Testis (tissue), 3 donors: Measurements from ENCODE around the gene EFNA2. TPM values are rescaled to one million over a fixed set of nuclear protein-coding genes. Genes with fewer than 3 reads are reported as not detected.
"Not testable (repeated sequence)": the region's sequence is repeated elsewhere in the genome, so short reads cannot be mapped to it uniquely, and the experiment has no call there.

Experiments
- DNase-seq: peaks from one replicate; pipeline ENCODE4 v3.0.0-alpha.2; 2019
- H3K27ac ChIP-seq, 2 donors: fragments of 200-600 bp; sonication (generic); one replicate each; pipeline ENCODE4 v1.5.1; 2019
- H3K27me3 ChIP-seq: fragments of 200-600 bp; sonication (generic); one replicate; pipeline ENCODE4 v1.5.1; 2019
- H3K36me3 ChIP-seq: fragments of 200-600 bp; sonication (generic); one replicate; pipeline ENCODE4 v1.5.1; 2017; ENCODE audit warnings: low read depth; ENCODE audit errors: missing control alignments
- H3K4me1 ChIP-seq: fragments of 200-600 bp; sonication (generic); one replicate; pipeline ENCODE4 v1.5.1; 2019
- H3K4me3 ChIP-seq, 2 donors: fragments of 200-600 bp; sonication (generic); one replicate each; pipeline ENCODE4 v1.5.1; 2017 to 2019
- H3K9me3 ChIP-seq: fragments of 200-600 bp; sonication (generic); one replicate; pipeline ENCODE4 v1.5.1; 2017
- CTCF ChIP-seq, 3 experiments: fragments of 450-650 bp in 2 of 3; fragments of 200-600 bp in 1 of 3; sonication (generic) in 1 of 3; IDR thresholded peaks; one replicate each; pipeline ENCODE4 v1.5.1; 2016 to 2019; ENCODE audit warnings: antibody characterized with exemption in 3 of 3, mild to moderate bottlenecking in 2 of 3, moderate library complexity in 1 of 3
- POLR2A ChIP-seq: fragments of 450-650 bp; IDR thresholded peaks from one replicate; pipeline ENCODE4 v1.6.1; 2017; ENCODE audit warnings: antibody characterized with exemption, mild to moderate bottlenecking, moderate library complexity
- WGBS, 2 donors: methylation state at CpG; one replicate each; pipeline ENCODE4 v1.1.5; 2018; 5-methylcytosine and 5-hydroxymethylcytosine counted together
- intact Hi-C: fragments of 100-400 bp; cut with DNase I; formaldehyde crosslinking; loops from one replicate; pipeline ENCODE4 v1.15.1; 2023; ENCODE audit warnings: low total_unique reads
- polyA plus RNA-seq: library from polyadenylated mRNA; stranded (reverse); fragments of 350-450 nt; fragmentation: Illumina TruSeq; extraction: RNeasy Lipid Tissue Mini Kit (QIAGEN cat#74804); gene quantifications from one replicate; pipeline ENCODE4 v1.2.3, GENCODE V29; 2014; ENCODE audit warnings: low read depth, low replicate concordance; ENCODE audit not compliant: insufficient read depth
- total RNA-seq, 2 donors: library from RNA; depleted of rRNA; stranded (reverse); fragments of >200 nt; gene quantifications; one replicate each; pipeline ENCODE4 v1.2.3, GENCODE V29; 2016

Gene EFNA2
- total and polyA plus RNA-seq, 3 donors from 2014 or later: 0.61 to 2.9 (median 1.5) TPM

- DNase-seq: no peak
- 41 to 69% methylated on average over 6 to 34 of the region's 36 CpGs for WGBS, 2 donors
- Histone ChIP-seq H3K4me3 (no peak overlapping the region), H3K27me3 (no peaks in the 10 kb centered on the region), H3K36me3 (no peaks in the 10 kb centered on the region), H3K9me3 (no peaks in the 10 kb centered on the region), H3K4me1 (no peaks in the 10 kb centered on the region), H3K27ac (no peak overlapping the region)
- intact Hi-C loops: no loop called here
- no peak for TF ChIP-seq CTCF (IDR thresholded peaks at IDR 0.05)
- TF ChIP-seq POLR2A: no peak
Observed at GRCh38 chr19:1302533-1303239, 17.0 kb downstream of the EFNA2 start.

DNA sequence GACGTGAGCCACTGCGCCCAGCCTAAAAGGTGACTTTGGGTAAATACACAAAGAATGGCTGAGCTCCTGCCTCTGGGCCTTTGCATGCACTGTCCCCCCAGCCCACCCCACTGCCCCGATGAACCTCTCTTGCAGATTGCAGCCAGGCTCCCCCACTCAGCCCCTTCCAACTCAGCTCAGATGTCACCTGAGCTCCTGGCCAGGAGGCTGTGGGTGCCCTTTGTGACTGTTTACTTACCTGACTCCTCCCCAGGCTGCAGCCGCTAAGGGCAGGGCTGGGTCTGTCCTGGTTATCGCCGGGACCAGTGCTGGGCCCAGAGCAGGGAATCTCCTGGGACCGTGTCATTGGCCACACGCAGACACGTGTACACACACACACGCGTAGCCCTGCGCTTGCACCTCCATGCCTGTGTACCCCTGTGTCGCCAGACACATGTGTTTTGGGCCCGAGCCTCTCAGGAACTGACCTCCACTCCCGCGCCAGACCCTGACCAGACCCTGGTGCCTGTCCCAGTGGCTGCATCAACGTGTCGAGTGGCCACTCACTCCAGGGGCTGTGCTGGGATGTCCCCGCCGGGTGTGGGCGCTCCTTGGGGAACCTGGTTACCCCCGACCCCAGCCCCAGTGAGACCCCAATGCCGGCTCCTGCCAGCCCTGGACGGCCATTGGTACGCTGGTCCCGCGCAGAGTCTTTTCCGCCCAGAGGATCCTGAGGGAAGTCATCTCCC, 18.7 kb downstream of the EFNA2 start:
- no peaks in the 10 kb centered on the region for H3K36me3 ChIP-seq
- no peak overlapping the region for H3K4me3 ChIP-seq
- DNase-seq: no peak
- no peak for TF ChIP-seq POLR2A
- TF ChIP-seq CTCF (IDR thresholded peaks at IDR 0.05): no peak
- no peaks in the 10 kb centered on the region for H3K9me3 ChIP-seq
- 96 to 97% methylated on average over 21 to 26 of the region's 28 CpGs for WGBS, 2 donors
- intact Hi-C loops: no loop called here
- no peak overlapping the region for H3K27ac ChIP-seq
- H3K27me3 ChIP-seq: no peaks in the 10 kb centered on the region
- no peaks in the 10 kb centered on the region for H3K4me1 ChIP-seq

GRCh38 chr19:1305354-1305753, 19.7 kb downstream of the EFNA2 start:
- intact Hi-C loops, DNase-seq, H3K4me3 ChIP-seq, H3K36me3 ChIP-seq, H3K27ac ChIP-seq, H3K9me3 ChIP-seq, H3K27me3 ChIP-seq, H3K4me1 ChIP-seq: not testable (repeated sequence)
- 89 to 98% methylated on average over 9 of the region's 9 CpGs for WGBS, 2 donors

- peak; percentile 48 for DNase-seq
- 87 to 93% methylated on average over 9 to 37 of the region's 38 CpGs for WGBS, 2 donors
- intact Hi-C loops: no loop called here
- TF ChIP-seq POLR2A (no peak), CTCF (IDR thresholded peaks at IDR 0.05) (no peak)
- Histone ChIP-seq H3K36me3 (no peaks in the 10 kb centered on the region), H3K4me1 (no peaks in the 10 kb centered on the region), H3K27ac (no peak overlapping the region), H3K4me3 (peak overlapping the region in 1 of 2 donors; percentile 26), H3K27me3 (no peaks in the 10 kb centered on the region), H3K9me3 (no peaks in the 10 kb centered on the region)
Observed at GRCh38 chr19:1307320-1307719, 21.6 kb downstream of the EFNA2 start.

DNA sequence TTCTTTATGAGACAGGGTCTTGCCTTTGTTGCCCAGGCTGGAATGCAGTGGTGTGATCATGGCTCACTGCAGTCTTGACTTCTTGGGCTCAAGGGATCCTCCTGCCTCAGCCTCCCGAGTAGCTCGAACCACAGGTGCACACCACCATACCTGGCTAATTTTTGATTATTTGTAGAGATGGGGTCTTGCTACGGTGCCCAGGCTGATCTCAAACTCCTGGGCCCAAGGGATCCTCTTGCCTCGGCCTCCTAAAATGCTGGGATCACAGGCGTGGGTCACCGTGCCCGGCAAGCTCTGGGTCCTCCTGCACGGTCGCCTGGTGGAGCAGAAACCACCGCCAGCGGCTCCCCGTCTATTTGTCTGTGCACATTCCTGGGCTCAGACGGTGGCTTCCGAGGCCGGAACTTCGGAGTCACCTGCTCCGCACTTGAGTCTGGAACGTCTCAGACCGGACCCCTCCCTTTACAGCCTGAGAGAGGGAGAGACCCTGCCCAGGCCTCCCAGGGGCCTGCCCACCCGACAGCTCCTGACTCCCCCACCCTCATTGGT, 22.2 kb downstream of the EFNA2 start:
- WGBS, 2 donors: 66 to 80% methylated on average over 14 to 20 of the region's 20 CpGs
- H3K9me3 ChIP-seq: no peaks in the 10 kb centered on the region

More for the DNA sequence above, 22.2 kb downstream of the EFNA2 start:
- Histone ChIP-seq H3K27me3 (no peaks in the 10 kb centered on the region), H3K4me3 (peak overlapping the region in 1 of 2 donors; percentile 26), H3K27ac (no peak overlapping the region), H3K4me1 (no peaks in the 10 kb centered on the region), H3K36me3 (no peaks in the 10 kb centered on the region)
- DNase-seq: no peak
- intact Hi-C loops: no loop called here
- TF ChIP-seq POLR2A (no peak), CTCF (IDR thresholded peaks at IDR 0.05) (no peak)
